A549 (cell line): ENCODE measurements around the gene PIK3CA.

Source experiments
- ESRRA ChIP-seq: fragments of 150-350 bp; IDR thresholded peaks from 2 replicates; pipeline ENCODE4 v1.6.1; 2014; ENCODE audit warnings: mild to moderate bottlenecking, low read length, borderline replicate concordance
- MAFK ChIP-seq: fragments of 450-650 bp; IDR thresholded peaks from 2 replicates; pipeline ENCODE4 v1.6.1; 2014; ENCODE audit not compliant: partially characterized antibody
- POLR2A ChIP-seq: IDR thresholded peaks from 2 replicates; pipeline ENCODE4 v1.6.1; 2012; ENCODE audit warnings: mild to moderate bottlenecking, low read length

DNA sequence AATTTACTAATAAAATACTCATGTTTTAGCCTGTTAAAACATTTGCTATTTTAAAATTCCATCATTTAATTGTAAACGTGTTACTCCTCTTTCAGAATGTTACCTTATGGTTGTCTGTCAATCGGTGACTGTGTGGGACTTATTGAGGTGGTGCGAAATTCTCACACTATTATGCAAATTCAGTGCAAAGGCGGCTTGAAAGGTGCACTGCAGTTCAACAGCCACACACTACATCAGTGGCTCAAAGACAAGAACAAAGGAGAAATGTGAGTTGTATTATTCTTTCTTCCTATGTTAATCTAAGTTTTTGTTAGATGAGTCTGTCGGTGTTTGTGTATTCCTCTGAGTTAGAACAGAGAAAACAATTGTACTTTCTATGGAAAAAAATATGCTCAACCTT is 81.0 kb downstream of the PIK3CA start:
- TF ChIP-seq POLR2A (no peak), MAFK (no peak), ESRRA (no peak)
